ENCODE results near the gene NEDD8.

The NEDD8 gene

DNA sequence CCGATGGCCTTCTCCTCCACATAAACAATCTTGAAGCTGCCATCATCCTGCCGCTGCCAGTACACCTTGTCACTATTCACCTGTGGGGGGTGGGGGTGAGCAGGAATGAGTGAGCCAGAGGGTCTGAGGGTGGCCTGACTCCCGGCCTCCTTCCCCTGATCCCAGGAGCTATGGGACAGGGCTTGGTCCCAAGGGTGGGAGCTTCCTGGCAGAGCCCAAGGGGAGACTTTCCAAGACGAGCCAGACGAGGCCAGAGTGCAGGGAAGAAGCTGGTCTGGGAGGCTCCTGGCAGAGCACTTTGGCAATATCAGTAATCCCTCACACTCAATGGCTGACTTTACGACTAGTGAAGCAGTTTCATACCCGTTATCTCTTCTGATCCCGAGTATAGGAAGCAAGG lies 23.3 kb upstream of the NEDD8 start:
- TF ChIP-seq, protein P1, sequence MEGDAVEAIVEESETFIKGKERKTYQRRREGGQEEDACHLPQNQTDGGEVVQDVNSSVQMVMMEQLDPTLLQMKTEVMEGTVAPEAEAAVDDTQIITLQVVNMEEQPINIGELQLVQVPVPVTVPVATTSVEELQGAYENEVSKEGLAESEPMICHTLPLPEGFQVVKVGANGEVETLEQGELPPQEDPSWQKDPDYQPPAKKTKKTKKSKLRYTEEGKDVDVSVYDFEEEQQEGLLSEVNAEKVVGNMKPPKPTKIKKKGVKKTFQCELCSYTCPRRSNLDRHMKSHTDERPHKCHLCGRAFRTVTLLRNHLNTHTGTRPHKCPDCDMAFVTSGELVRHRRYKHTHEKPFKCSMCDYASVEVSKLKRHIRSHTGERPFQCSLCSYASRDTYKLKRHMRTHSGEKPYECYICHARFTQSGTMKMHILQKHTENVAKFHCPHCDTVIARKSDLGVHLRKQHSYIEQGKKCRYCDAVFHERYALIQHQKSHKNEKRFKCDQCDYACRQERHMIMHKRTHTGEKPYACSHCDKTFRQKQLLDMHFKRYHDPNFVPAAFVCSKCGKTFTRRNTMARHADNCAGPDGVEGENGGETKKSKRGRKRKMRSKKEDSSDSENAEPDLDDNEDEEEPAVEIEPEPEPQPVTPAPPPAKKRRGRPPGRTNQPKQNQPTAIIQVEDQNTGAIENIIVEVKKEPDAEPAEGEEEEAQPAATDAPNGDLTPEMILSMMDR (IDR thresholded peaks at IDR 0.05; ENCODE audit: low read depth, low read length, missing control alignments) = no peak
- DNase-seq (ENCODE audit: extremely low read depth, low read depth) = no peak
- H3K4me3 ChIP-seq (replicated peaks; ENCODE audit: low read depth, low read length) = no peak overlapping the region

DNA sequence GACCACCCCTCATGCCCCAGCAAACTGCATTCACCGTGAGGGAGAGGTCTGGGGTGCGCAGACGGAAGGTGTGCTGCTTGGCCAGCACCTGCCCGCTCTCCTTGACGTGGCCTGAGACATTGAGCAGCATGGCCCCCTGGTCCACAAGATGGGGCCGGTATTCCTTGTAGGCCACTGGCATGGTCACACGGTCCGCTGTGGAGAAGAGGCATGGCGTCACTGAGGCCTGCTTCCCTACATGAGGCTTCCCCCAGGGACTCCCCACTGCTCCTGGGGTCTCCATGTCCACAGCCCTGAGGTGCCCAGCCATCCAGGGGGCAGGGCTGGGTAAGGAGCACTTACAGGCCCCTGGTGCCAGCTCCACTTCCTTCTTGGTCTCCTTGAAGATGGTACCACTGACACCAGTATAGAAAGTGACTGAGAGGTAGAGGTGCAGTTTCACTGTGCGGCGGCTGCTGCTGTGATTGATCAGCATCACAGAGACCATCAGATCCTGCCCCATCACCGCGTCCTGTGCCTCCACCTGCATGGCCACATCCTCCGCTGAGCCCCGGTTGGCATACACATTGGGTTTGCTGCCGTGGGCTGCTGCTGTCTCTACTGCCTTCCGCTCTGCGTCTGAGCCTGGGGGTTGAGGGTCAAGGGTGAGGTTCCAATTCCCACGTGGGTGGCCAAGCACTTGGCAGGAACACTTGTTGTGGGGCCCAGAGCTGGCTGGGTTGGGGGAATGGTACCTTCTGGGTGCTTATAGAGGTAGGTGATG lies 22.6 kb upstream of the NEDD8 start:
- TF ChIP-seq, protein P1 (IDR thresholded peaks at IDR 0.05; ENCODE audit: low read depth, low read length, missing control alignments) = no peak
- no peak for DNase-seq (ENCODE audit: extremely low read depth, low read depth)
- no peak overlapping the region for H3K4me3 ChIP-seq (replicated peaks; ENCODE audit: low read depth, low read length)

DNA sequence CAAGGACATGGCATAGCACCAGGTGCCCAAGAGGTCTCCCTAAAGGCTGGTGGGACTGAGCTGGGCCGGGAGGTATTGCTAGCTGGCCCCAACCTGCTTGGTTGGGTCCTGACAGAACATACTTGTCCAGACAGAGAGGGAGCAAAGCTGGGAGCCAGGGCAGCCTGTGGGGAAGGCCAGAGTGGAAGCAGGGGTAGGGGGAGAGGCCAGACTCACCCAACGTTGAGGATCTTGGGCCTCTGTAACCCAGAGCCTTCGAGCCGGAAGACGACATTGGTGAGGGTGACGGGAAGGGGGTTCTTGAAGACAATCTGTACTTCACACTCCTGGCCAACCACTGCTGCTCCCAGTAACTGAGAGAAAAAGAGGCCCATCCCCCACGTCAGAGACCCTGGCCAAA lies 21.8 kb upstream of the NEDD8 start:
- TF ChIP-seq, protein P1 (IDR thresholded peaks at IDR 0.05; ENCODE audit: low read depth, low read length, missing control alignments) = no peak
- DNase-seq (ENCODE audit: extremely low read depth, low read depth) = no peak

DNA sequence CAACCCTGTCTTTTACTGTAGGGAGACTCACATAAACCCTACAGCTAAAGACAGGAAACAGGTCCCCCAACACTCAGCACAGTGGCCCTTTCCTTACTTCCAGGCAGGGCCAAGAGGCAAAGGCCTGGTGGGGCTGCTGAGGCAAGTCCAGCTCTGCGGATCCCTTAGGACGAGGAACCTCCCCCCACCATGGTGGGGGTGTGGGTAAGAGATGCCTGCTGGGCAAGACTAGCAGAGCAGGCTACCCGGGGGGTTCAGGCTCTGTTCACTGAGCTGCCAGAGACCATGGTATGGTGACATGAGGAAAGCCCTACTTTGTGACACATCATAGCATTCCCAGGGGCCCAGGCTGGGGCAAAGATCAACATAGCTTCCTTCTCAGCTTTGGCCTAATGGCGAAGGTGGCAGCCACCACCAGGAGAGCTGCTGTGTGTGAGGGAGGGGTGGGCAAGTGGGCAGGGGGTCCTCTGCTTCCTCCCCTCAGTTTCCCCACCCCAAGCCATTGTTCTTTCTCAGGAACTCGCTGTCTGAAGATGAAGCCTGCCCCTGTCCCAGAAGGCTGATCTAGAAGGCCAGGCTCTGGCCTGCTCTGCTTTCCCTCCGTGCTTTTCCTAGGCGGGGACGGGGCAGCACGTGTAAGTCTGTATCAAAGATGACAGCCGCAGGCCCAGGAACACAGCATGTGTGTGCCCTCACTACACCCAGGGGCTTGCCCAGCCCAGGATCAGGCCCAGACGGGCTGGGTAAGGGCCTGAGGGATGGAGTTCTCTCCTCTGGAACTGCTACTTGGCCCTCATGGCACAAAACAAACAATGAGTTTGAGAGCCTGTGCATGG lies 20.3 kb upstream of the NEDD8 start:
- DNase-seq (ENCODE audit: extremely low read depth, low read depth) = no peak
- TF ChIP-seq, protein P1 (IDR thresholded peaks at IDR 0.05; ENCODE audit: low read depth, low read length, missing control alignments) = no peak
- no peak overlapping the region for H3K4me3 ChIP-seq (replicated peaks; ENCODE audit: low read depth, low read length)

More for the DNA sequence above, 21.8 kb upstream of the NEDD8 start:
- no peak overlapping the region for H3K4me3 ChIP-seq (replicated peaks; ENCODE audit: low read depth, low read length)

DNA sequence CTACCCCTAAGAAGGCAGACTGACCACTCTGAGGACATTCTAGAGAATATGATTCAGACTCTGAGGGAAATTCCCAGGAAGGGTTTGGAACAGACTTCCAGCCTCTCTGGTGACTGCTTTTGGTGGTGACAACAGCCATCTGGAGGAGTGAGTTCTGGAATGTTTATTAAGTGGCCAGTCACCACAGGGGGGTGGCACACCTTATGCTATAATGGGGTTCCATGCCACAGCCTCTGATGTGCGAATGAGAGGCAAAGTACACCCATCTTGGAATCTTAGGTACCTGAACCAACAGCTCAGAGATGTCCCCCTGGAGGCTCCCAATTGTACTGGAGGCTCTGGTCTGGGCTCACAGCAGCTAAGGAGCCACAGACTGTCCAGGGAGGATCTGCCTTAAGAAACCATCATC lies 19.7 kb upstream of the NEDD8 start:
- H3K4me3 ChIP-seq (replicated peaks; ENCODE audit: low read depth, low read length) = no peak overlapping the region
- TF ChIP-seq, protein P1 (IDR thresholded peaks at IDR 0.05; ENCODE audit: low read depth, low read length, missing control alignments) = no peak
- DNase-seq (ENCODE audit: extremely low read depth, low read depth) = no peak

DNA sequence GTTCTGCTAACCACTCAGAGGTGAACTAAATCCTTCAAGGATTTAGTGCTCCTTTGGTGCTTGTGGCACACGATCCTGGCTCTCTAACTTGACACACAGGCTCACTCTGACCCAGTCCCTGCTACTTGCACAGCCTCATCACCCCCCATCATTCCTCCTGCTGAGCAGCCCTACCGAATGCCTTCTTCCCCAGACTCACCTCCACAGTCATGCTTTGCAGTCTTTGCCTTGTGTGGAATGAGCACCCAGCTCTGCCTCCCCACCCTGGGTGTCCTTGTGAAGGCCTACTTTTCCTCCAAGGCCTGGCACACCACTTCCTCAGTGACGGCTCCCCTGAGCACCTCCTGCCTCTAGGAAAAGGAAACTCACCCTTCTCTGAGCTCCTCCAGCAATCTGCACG lies 18.2 kb upstream of the NEDD8 start:
- DNase-seq (ENCODE audit: extremely low read depth, low read depth) = no peak
- TF ChIP-seq, protein P1 (IDR thresholded peaks at IDR 0.05; ENCODE audit: low read depth, low read length, missing control alignments) = no peak
- H3K4me3 ChIP-seq (replicated peaks; ENCODE audit: low read depth, low read length) = no peak overlapping the region
